ENCODE measurements around the gene ZDHHC16. TPM values are rescaled to one million over a fixed set of nuclear protein-coding genes. Genes with fewer than 3 reads are reported as not detected.

The ZDHHC16 gene
- total RNA-seq, 2 experiments from 2014 or later, result 31.0 to 38.4 TPM

GRCh38 chr10:97456034-97456685 lies 10.2 kb downstream of the ZDHHC16 start:
- Histone ChIP-seq H3K4me3 (ENCODE audit: low read depth, low read length, poor library complexity, severe bottlenecking) (no peak overlapping the region), H3K4me1 (ENCODE audit: insufficient read depth, low read length, poor library complexity, severe bottlenecking) (no peaks in the 10 kb centered on the region), H3K4me2 (ENCODE audit: low read length) (no peak overlapping the region), H3K27ac (ENCODE audit: low read depth, low read length, poor library complexity, severe bottlenecking) (no peak overlapping the region), H4K20me1 (ENCODE audit: insufficient read depth, low read length) (no peaks in the 10 kb centered on the region), H3K9me2 (ENCODE audit: insufficient read depth, low read length) (no peaks in the 10 kb centered on the region), H3K36me3 (ENCODE audit: insufficient read depth, low read length) (peaks cover 97% of the 10 kb centered on the region), H3K9me3 (ENCODE audit: low read length) (no peaks in the 10 kb centered on the region), H3K79me2 (ENCODE audit: insufficient read depth, low read depth, low read length) (no peaks in the 10 kb centered on the region), H2AFZ (ENCODE audit: low read length) (no peak overlapping the region)
- DNase-seq (ENCODE audit: low spot score), result no peak
- CTCF ChIA-PET (ENCODE audit: unreplicated experiment), result no interaction called here
- TF ChIP-seq CTCF (conservative IDR thresholded peaks at IDR 0.05; ENCODE audit: low read length), result no peak
- POLR2A ChIA-PET, result no interaction called here
- no TSS peak for BruUV-seq (replicated peaks)
- intact Hi-C loops (cut with micrococcal nuclease; ENCODE audit: unreplicated experiment), result no loop called here

DNA sequence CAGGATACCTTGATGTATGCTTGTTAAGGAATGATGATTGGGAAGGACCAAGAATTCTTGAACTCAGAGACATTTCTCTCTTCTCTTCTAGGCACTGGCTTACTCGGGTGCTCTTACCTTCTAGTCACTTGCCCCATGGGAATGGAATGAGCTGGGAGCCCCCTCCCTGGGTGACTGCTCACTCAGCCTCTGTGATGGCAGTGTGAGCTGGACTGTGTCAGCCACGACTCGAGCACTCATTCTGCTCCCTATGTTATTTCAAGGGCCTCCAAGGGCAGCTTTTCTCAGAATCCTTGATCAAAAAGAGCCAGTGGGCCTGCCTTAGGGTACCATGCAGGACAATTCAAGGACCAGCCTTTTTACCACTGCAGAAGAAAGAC lies 10.7 kb downstream of the ZDHHC16 start:
- intact Hi-C loops (cut with micrococcal nuclease; ENCODE audit: unreplicated experiment), result no loop called here

GRCh38 chr10:97459111-97459510 lies 13.1 kb downstream of the ZDHHC16 start:
- intact Hi-C loops (cut with micrococcal nuclease; ENCODE audit: unreplicated experiment), result no loop called here
- H4K20me1 ChIP-seq (ENCODE audit: insufficient read depth, low read length), result no peaks in the 10 kb centered on the region
- no peak overlapping the region for H3K4me3 ChIP-seq (ENCODE audit: low read depth, low read length, poor library complexity, severe bottlenecking)
- H2AFZ ChIP-seq (ENCODE audit: low read length), result no peak overlapping the region
- no peaks in the 10 kb centered on the region for H3K4me1 ChIP-seq (ENCODE audit: insufficient read depth, low read length, poor library complexity, severe bottlenecking)
- H3K36me3 ChIP-seq (ENCODE audit: insufficient read depth, low read length), result peaks cover 100% of the 10 kb centered on the region
- no TSS peak for BruUV-seq (replicated peaks)
- H3K79me2 ChIP-seq (ENCODE audit: insufficient read depth, low read depth, low read length), result no peaks in the 10 kb centered on the region
- H3K4me2 ChIP-seq (ENCODE audit: low read length), result no peak overlapping the region
- CTCF ChIA-PET (ENCODE audit: unreplicated experiment), result no interaction called here
- no peak overlapping the region for H3K27ac ChIP-seq (ENCODE audit: low read depth, low read length, poor library complexity, severe bottlenecking)
- no peaks in the 10 kb centered on the region for H3K9me2 ChIP-seq (ENCODE audit: insufficient read depth, low read length)
- H3K9me3 ChIP-seq (ENCODE audit: low read length), result no peaks in the 10 kb centered on the region
- POLR2A ChIA-PET, result interaction anchor here (0.7 to 1.1 kb wide), 2 partner anchors 15 to 16 kb away, joined by 3 read pairs; no protein-coding TSS in a partner anchor
- TF ChIP-seq EZH2phosphoT487 (IDR thresholded peaks at IDR 0.05; ENCODE audit: borderline replicate concordance, low read depth, low read length) (no peak), CTCF (conservative IDR thresholded peaks at IDR 0.05; ENCODE audit: low read length) (no peak)
- no peak for DNase-seq (ENCODE audit: low spot score)

More for the DNA sequence above, 10.7 kb downstream of the ZDHHC16 start:
- POLR2A ChIA-PET, result no interaction called here
- Histone ChIP-seq H3K4me2 (ENCODE audit: low read length) (no peak overlapping the region), H2AFZ (ENCODE audit: low read length) (no peak overlapping the region), H3K79me2 (ENCODE audit: insufficient read depth, low read depth, low read length) (no peaks in the 10 kb centered on the region), H3K9me2 (ENCODE audit: insufficient read depth, low read length) (no peaks in the 10 kb centered on the region), H3K9me3 (ENCODE audit: low read length) (no peaks in the 10 kb centered on the region), H3K36me3 (ENCODE audit: insufficient read depth, low read length) (peaks cover 100% of the 10 kb centered on the region), H3K4me3 (ENCODE audit: low read depth, low read length, poor library complexity, severe bottlenecking) (no peak overlapping the region), H3K4me1 (ENCODE audit: insufficient read depth, low read length, poor library complexity, severe bottlenecking) (no peaks in the 10 kb centered on the region), H3K27ac (ENCODE audit: low read depth, low read length, poor library complexity, severe bottlenecking) (no peak overlapping the region), H4K20me1 (ENCODE audit: insufficient read depth, low read length) (no peaks in the 10 kb centered on the region)
- no TSS peak for BruUV-seq (replicated peaks)
- DNase-seq (ENCODE audit: low spot score), result no peak
- CTCF ChIA-PET (ENCODE audit: unreplicated experiment), result no interaction called here
- TF ChIP-seq EZH2phosphoT487 (IDR thresholded peaks at IDR 0.05; ENCODE audit: borderline replicate concordance, low read depth, low read length), result no peak
- TF ChIP-seq CTCF (conservative IDR thresholded peaks at IDR 0.05; ENCODE audit: low read length), result no peak

Data from OCI-LY7 (cell line).